PC-9 (cell line): Measurements from ENCODE around the gene CREBBP.

Source experiments
- EZH2 ChIP-seq: fragments of 200-600 bp; sonication (generic); IDR thresholded peaks from 2 replicates; pipeline ENCODE4 v1.8.0; 2017; ENCODE audit warnings: antibody characterized with exemption, low read depth
- TF ChIP-seq, protein P1 (sequence below): fragments of 200-600 bp; sonication (generic); conservative IDR thresholded peaks from 2 replicates; pipeline ENCODE4 v1.6.1; 2017; ENCODE audit warnings: mixed run types, antibody characterized with exemption, mild to moderate bottlenecking, moderate library complexity

DNA sequence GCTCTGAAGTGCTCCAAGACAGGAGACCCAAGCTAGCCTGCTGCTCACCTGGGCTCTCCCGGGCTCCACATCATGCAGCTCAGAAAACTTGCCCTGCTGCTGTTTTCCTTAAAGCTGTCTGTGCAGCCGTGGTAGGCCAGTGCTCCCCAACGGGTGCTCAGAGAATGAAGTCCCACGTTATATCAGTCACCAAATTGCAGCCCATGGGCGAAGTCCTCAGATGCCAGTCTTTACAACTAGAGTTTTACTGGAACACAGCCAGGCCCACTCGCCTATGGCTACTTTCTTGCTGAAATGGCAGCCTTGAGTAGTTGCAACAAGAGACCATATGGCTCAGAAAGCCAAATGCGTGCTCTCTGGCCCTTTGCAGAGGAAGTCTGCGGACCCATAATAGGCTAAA lies 6.3 kb downstream of the CREBBP start:
- TF ChIP-seq, protein P1, sequence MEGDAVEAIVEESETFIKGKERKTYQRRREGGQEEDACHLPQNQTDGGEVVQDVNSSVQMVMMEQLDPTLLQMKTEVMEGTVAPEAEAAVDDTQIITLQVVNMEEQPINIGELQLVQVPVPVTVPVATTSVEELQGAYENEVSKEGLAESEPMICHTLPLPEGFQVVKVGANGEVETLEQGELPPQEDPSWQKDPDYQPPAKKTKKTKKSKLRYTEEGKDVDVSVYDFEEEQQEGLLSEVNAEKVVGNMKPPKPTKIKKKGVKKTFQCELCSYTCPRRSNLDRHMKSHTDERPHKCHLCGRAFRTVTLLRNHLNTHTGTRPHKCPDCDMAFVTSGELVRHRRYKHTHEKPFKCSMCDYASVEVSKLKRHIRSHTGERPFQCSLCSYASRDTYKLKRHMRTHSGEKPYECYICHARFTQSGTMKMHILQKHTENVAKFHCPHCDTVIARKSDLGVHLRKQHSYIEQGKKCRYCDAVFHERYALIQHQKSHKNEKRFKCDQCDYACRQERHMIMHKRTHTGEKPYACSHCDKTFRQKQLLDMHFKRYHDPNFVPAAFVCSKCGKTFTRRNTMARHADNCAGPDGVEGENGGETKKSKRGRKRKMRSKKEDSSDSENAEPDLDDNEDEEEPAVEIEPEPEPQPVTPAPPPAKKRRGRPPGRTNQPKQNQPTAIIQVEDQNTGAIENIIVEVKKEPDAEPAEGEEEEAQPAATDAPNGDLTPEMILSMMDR, result no peak
- TF ChIP-seq EZH2, result no peak
